ENCODE data around the gene LPIN3.

DNA sequence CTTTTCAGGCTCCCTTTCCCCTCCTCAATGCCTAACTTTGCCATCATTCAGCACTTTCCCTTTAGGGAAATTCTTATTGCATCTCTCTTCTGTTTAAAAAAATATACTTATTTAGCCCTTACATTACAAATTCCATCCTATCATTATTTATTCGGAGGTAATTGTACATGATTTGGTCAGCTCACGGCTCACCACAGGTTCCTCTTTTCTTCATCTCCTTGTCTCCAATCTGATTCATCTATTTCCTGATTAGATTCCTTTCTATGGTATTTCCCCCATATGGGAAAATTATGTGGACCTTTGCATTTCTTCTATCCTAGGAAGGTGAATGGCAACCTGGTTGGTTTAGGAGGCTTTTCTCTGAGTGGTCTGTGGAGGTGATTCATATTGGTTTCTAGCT lies 38.9 kb downstream of the LPIN3 start:
- TF ChIP-seq, protein P1, sequence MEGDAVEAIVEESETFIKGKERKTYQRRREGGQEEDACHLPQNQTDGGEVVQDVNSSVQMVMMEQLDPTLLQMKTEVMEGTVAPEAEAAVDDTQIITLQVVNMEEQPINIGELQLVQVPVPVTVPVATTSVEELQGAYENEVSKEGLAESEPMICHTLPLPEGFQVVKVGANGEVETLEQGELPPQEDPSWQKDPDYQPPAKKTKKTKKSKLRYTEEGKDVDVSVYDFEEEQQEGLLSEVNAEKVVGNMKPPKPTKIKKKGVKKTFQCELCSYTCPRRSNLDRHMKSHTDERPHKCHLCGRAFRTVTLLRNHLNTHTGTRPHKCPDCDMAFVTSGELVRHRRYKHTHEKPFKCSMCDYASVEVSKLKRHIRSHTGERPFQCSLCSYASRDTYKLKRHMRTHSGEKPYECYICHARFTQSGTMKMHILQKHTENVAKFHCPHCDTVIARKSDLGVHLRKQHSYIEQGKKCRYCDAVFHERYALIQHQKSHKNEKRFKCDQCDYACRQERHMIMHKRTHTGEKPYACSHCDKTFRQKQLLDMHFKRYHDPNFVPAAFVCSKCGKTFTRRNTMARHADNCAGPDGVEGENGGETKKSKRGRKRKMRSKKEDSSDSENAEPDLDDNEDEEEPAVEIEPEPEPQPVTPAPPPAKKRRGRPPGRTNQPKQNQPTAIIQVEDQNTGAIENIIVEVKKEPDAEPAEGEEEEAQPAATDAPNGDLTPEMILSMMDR (IDR thresholded peaks at IDR 0.05 in 2 of 3, conservative IDR thresholded peaks at IDR 0.05 in 1 of 3; ENCODE audit: borderline replicate concordance in 1 of 3, insufficient read depth in 1 of 3, low read depth in 2 of 3, low read length in 2 of 3): no peak
- TF ChIP-seq EGR1 (IDR thresholded peaks at IDR 0.05; ENCODE audit: low read depth) (no peak), JUND (IDR thresholded peaks at IDR 0.05) (no peak), POLR2AphosphoS5 (IDR thresholded peaks at IDR 0.05; ENCODE audit: low read depth, low read length) (no peak), CEBPB (IDR thresholded peaks at IDR 0.05; ENCODE audit: low read depth) (no peak)
- TF ChIP-seq, protein P2, sequence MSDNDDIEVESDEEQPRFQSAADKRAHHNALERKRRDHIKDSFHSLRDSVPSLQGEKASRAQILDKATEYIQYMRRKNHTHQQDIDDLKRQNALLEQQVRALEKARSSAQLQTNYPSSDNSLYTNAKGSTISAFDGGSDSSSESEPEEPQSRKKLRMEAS (IDR thresholded peaks at IDR 0.05): no peak
